A549 treated with AZD9567 at 1 μM for 4 hours (cell line): ENCODE data around the gene PLK2. TPM values are rescaled to one million over a fixed set of nuclear protein-coding genes. Genes with fewer than 3 reads are reported as not detected.

Experiments used
- total RNA-seq: library from RNA; stranded (reverse); fragments of 200-300 nt; extraction: Qiagen RNA extraction; gene quantifications from 5 replicates; pipeline ENCODE4 v1.2.3, GENCODE V29; 2022; ENCODE audit not compliant: insufficient read depth

Gene PLK2
- total RNA-seq: 39.2 to 68.4 TPM (median 44.5 TPM) in 5 replicates

GRCh38 chr5:58460002-58460731 lies at the start of gene PLK2:
TSS of gene PLK2 (minus strand) at chr5:58460086. CDS start at chr5:58459959, 127 bp downstream.

GRCh38 chr5:58491216-58491892 lies 31.5 kb upstream of the PLK2 start, which contains the start of gene GAPT:
TSS of gene GAPT (plus strand) at chr5:58491435. CDS start at chr5:58494537, 3,102 bp downstream.

Other genes with a start within 250 kb of the PLK2 start
- gene GAPT, start 31.3 kb upstream of the PLK2 start, total RNA-seq: not detected in 5 replicates
- not detected in 5 replicates for gene RAB3C, start 123.0 kb upstream of the PLK2 start, total RNA-seq